ENCODE data around the gene GPRC5C.
"Not testable (repeated sequence)": the region's sequence is repeated elsewhere in the genome, so short reads cannot be mapped to it uniquely, and the experiment has no call there.

GPRC5C gene

GRCh38 chr17:74481621-74482020 lies 49.7 kb downstream of the GPRC5C start:
- Histone ChIP-seq H3K27ac (ENCODE audit: low read depth, low read length) (no peak overlapping the region), H3K4me1 (ENCODE audit: control insufficient read depth in 1 of 2, insufficient read depth in 2 of 2, low read length in 2 of 2) (peaks cover 4 to 13% of the 10 kb centered on the region in 2 donors), H3K4me3 (ENCODE audit: low read depth in 1 of 2, low read length in 2 of 2) (no peak overlapping the region), H3K27me3 (ENCODE audit: control insufficient read depth in 1 of 2, insufficient read depth in 2 of 2, low read length in 2 of 2) (no peaks in the 10 kb centered on the region), H3K9ac (ENCODE audit: low read depth in 1 of 2, low read length in 2 of 2) (no peak overlapping the region), H3K9me3 (ENCODE audit: control insufficient read depth in 1 of 2, low read length in 2 of 2) (no peaks in the 10 kb centered on the region), H3K36me3 (ENCODE audit: control insufficient read depth in 1 of 2, insufficient read depth in 2 of 2, low read length in 2 of 2) (no peaks in the 10 kb centered on the region)

- H3K9ac ChIP-seq (ENCODE audit: low read depth in 1 of 2, low read length in 2 of 2): no peak overlapping the region
- H3K27me3 ChIP-seq (ENCODE audit: control insufficient read depth in 1 of 2, insufficient read depth in 2 of 2, low read length in 2 of 2): no peaks in the 10 kb centered on the region
- peaks cover 0 to 6% of the 10 kb centered on the region in 2 donors for H3K4me1 ChIP-seq (ENCODE audit: control insufficient read depth in 1 of 2, insufficient read depth in 2 of 2, low read length in 2 of 2)
- H3K36me3 ChIP-seq (ENCODE audit: control insufficient read depth in 1 of 2, insufficient read depth in 2 of 2, low read length in 2 of 2): no peaks in the 10 kb centered on the region
- H3K4me3 ChIP-seq (ENCODE audit: low read depth in 1 of 2, low read length in 2 of 2): no peak overlapping the region
- no peak overlapping the region for H3K27ac ChIP-seq (ENCODE audit: low read depth, low read length)
- no peaks in the 10 kb centered on the region for H3K9me3 ChIP-seq (ENCODE audit: control insufficient read depth in 1 of 2, low read length in 2 of 2)
These were observed 52.2 kb downstream of the GPRC5C start for GRCh38 chr17:74484066-74484465.

GRCh38 chr17:74485022-74485743 lies 53.3 kb downstream of the GPRC5C start:
- no peak overlapping the region for H3K27ac ChIP-seq (ENCODE audit: low read depth, low read length)
- no peaks in the 10 kb centered on the region for H3K4me1 ChIP-seq (ENCODE audit: control insufficient read depth in 1 of 2, insufficient read depth in 2 of 2, low read length in 2 of 2)
- H3K27me3 ChIP-seq (ENCODE audit: control insufficient read depth in 1 of 2, insufficient read depth in 2 of 2, low read length in 2 of 2): no peaks in the 10 kb centered on the region
- H3K36me3 ChIP-seq (ENCODE audit: control insufficient read depth in 1 of 2, insufficient read depth in 2 of 2, low read length in 2 of 2): no peaks in the 10 kb centered on the region
- no peaks in the 10 kb centered on the region for H3K9me3 ChIP-seq (ENCODE audit: control insufficient read depth in 1 of 2, low read length in 2 of 2)
- no peak overlapping the region for H3K9ac ChIP-seq (ENCODE audit: low read depth in 1 of 2, low read length in 2 of 2)
- H3K4me3 ChIP-seq (ENCODE audit: low read depth in 1 of 2, low read length in 2 of 2): no peak overlapping the region

- no peak overlapping the region for H3K27ac ChIP-seq (ENCODE audit: low read depth, low read length)
- no peaks in the 10 kb centered on the region for H3K9me3 ChIP-seq (ENCODE audit: control insufficient read depth in 1 of 2, low read length in 2 of 2)
- H3K4me3 ChIP-seq (ENCODE audit: low read depth in 1 of 2, low read length in 2 of 2): no peak overlapping the region
- H3K4me1 ChIP-seq (ENCODE audit: control insufficient read depth in 1 of 2, insufficient read depth in 2 of 2, low read length in 2 of 2): no peaks in the 10 kb centered on the region
- H3K9ac ChIP-seq (ENCODE audit: low read depth in 1 of 2, low read length in 2 of 2): no peak overlapping the region
- H3K27me3 ChIP-seq (ENCODE audit: control insufficient read depth in 1 of 2, insufficient read depth in 2 of 2, low read length in 2 of 2): no peaks in the 10 kb centered on the region
- H3K36me3 ChIP-seq (ENCODE audit: control insufficient read depth in 1 of 2, insufficient read depth in 2 of 2, low read length in 2 of 2): no peaks in the 10 kb centered on the region
These were observed 54.0 kb downstream of the GPRC5C start for GRCh38 chr17:74485841-74486240.

GRCh38 chr17:74488276-74488675 lies 56.4 kb downstream of the GPRC5C start:
- not testable (repeated sequence) for H3K9me3 ChIP-seq (ENCODE audit: control insufficient read depth in 1 of 2, low read length in 2 of 2); H3K4me3 ChIP-seq (ENCODE audit: low read depth in 1 of 2, low read length in 2 of 2); H3K36me3 ChIP-seq (ENCODE audit: control insufficient read depth in 1 of 2, insufficient read depth in 2 of 2, low read length in 2 of 2); H3K4me1 ChIP-seq (ENCODE audit: control insufficient read depth in 1 of 2, insufficient read depth in 2 of 2, low read length in 2 of 2); H3K27me3 ChIP-seq (ENCODE audit: control insufficient read depth in 1 of 2, insufficient read depth in 2 of 2, low read length in 2 of 2); H3K9ac ChIP-seq (ENCODE audit: low read depth in 1 of 2, low read length in 2 of 2); H3K27ac ChIP-seq (ENCODE audit: low read depth, low read length)

GRCh38 chr17:74490716-74491115 lies 58.8 kb downstream of the GPRC5C start:
- Histone ChIP-seq H3K4me1 (ENCODE audit: control insufficient read depth in 1 of 2, insufficient read depth in 2 of 2, low read length in 2 of 2) (no peaks in the 10 kb centered on the region), H3K4me3 (ENCODE audit: low read depth in 1 of 2, low read length in 2 of 2) (no peak overlapping the region), H3K9ac (ENCODE audit: low read depth in 1 of 2, low read length in 2 of 2) (no peak overlapping the region), H3K9me3 (ENCODE audit: control insufficient read depth in 1 of 2, low read length in 2 of 2) (no peaks in the 10 kb centered on the region), H3K36me3 (ENCODE audit: control insufficient read depth in 1 of 2, insufficient read depth in 2 of 2, low read length in 2 of 2) (no peaks in the 10 kb centered on the region), H3K27ac (ENCODE audit: low read depth, low read length) (no peak overlapping the region), H3K27me3 (ENCODE audit: control insufficient read depth in 1 of 2, insufficient read depth in 2 of 2, low read length in 2 of 2) (no peaks in the 10 kb centered on the region)

GRCh38 chr17:74491626-74492025 lies 59.7 kb downstream of the GPRC5C start:
- Histone ChIP-seq H3K27me3 (ENCODE audit: control insufficient read depth in 1 of 2, insufficient read depth in 2 of 2, low read length in 2 of 2) (no peaks in the 10 kb centered on the region), H3K9ac (ENCODE audit: low read depth in 1 of 2, low read length in 2 of 2) (no peak overlapping the region), H3K9me3 (ENCODE audit: control insufficient read depth in 1 of 2, low read length in 2 of 2) (no peaks in the 10 kb centered on the region), H3K4me1 (ENCODE audit: control insufficient read depth in 1 of 2, insufficient read depth in 2 of 2, low read length in 2 of 2) (no peaks in the 10 kb centered on the region), H3K27ac (ENCODE audit: low read depth, low read length) (no peak overlapping the region), H3K4me3 (ENCODE audit: low read depth in 1 of 2, low read length in 2 of 2) (no peak overlapping the region), H3K36me3 (ENCODE audit: control insufficient read depth in 1 of 2, insufficient read depth in 2 of 2, low read length in 2 of 2) (no peaks in the 10 kb centered on the region)

GRCh38 chr17:74493331-74493833 lies 61.5 kb downstream of the GPRC5C start:
- H3K27me3 ChIP-seq (ENCODE audit: control insufficient read depth in 1 of 2, insufficient read depth in 2 of 2, low read length in 2 of 2): no peaks in the 10 kb centered on the region
- H3K27ac ChIP-seq (ENCODE audit: low read depth, low read length): no peak overlapping the region
- no peak overlapping the region for H3K9ac ChIP-seq (ENCODE audit: low read depth in 1 of 2, low read length in 2 of 2)
- no peaks in the 10 kb centered on the region for H3K4me1 ChIP-seq (ENCODE audit: control insufficient read depth in 1 of 2, insufficient read depth in 2 of 2, low read length in 2 of 2)
- no peak overlapping the region for H3K4me3 ChIP-seq (ENCODE audit: low read depth in 1 of 2, low read length in 2 of 2)
- no peaks in the 10 kb centered on the region for H3K36me3 ChIP-seq (ENCODE audit: control insufficient read depth in 1 of 2, insufficient read depth in 2 of 2, low read length in 2 of 2)
- no peaks in the 10 kb centered on the region for H3K9me3 ChIP-seq (ENCODE audit: control insufficient read depth in 1 of 2, low read length in 2 of 2)

Measured in duodenal mucosa (tissue), 2 donors.